Activated naive CD8-positive, alpha-beta T cell (primary cell): ENCODE results near the gene IGSF21.

ENCODE experiments used
- H3K27ac Mint-ChIP-seq: one replicate; pipeline ENCODE4 v1.8.0; 2021; ENCODE audit warnings: mixed read lengths
- H3K27me3 Mint-ChIP-seq: one replicate; pipeline ENCODE4 v1.8.0; 2021; ENCODE audit warnings: mixed read lengths
- H3K36me3 Mint-ChIP-seq: one replicate; pipeline ENCODE4 v1.8.0; 2021; ENCODE audit warnings: mixed read lengths
- H3K4me1 Mint-ChIP-seq: one replicate; pipeline ENCODE4 v1.8.0; 2021; ENCODE audit warnings: low read depth, mixed read lengths
- H3K4me3 Mint-ChIP-seq: one replicate; pipeline ENCODE4 v1.8.0; 2021; ENCODE audit warnings: mild to moderate bottlenecking, mixed read lengths
- H3K9me3 Mint-ChIP-seq: one replicate; pipeline ENCODE4 v1.8.0; 2021; ENCODE audit warnings: low read depth, mixed read lengths

IGSF21 gene

GRCh38 chr1:18340787-18341186 lies 233.2 kb downstream of the IGSF21 start:
- Mint-ChIP-seq H3K27ac (no peak overlapping the region), H3K4me1 (no peaks in the 10 kb centered on the region), H3K9me3 (no peaks in the 10 kb centered on the region), H3K4me3 (no peak overlapping the region), H3K36me3 (no peaks in the 10 kb centered on the region), H3K27me3 (no peaks in the 10 kb centered on the region)

GRCh38 chr1:18341291-18342069 lies 233.9 kb downstream of the IGSF21 start:
- H3K4me1 Mint-ChIP-seq: no peaks in the 10 kb centered on the region
- no peaks in the 10 kb centered on the region for H3K9me3 Mint-ChIP-seq
- no peaks in the 10 kb centered on the region for H3K27me3 Mint-ChIP-seq
- no peak overlapping the region for H3K4me3 Mint-ChIP-seq
- no peak overlapping the region for H3K27ac Mint-ChIP-seq
- H3K36me3 Mint-ChIP-seq: no peaks in the 10 kb centered on the region

GRCh38 chr1:18342744-18343143 lies 235.1 kb downstream of the IGSF21 start:
- no peak overlapping the region for H3K4me3 Mint-ChIP-seq
- H3K27me3 Mint-ChIP-seq: no peaks in the 10 kb centered on the region
- H3K36me3 Mint-ChIP-seq: no peaks in the 10 kb centered on the region
- H3K4me1 Mint-ChIP-seq: no peaks in the 10 kb centered on the region
- no peak overlapping the region for H3K27ac Mint-ChIP-seq
- H3K9me3 Mint-ChIP-seq: no peaks in the 10 kb centered on the region

- Mint-ChIP-seq H3K9me3 (no peaks in the 10 kb centered on the region), H3K36me3 (no peaks in the 10 kb centered on the region), H3K4me1 (no peaks in the 10 kb centered on the region), H3K4me3 (no peak overlapping the region), H3K27me3 (no peaks in the 10 kb centered on the region), H3K27ac (no peak overlapping the region)
Measured at GRCh38 chr1:18343581-18343980, 236.0 kb downstream of the IGSF21 start.

GRCh38 chr1:18344755-18345154 lies 237.2 kb downstream of the IGSF21 start:
- Mint-ChIP-seq H3K36me3 (no peaks in the 10 kb centered on the region), H3K9me3 (no peaks in the 10 kb centered on the region), H3K4me1 (no peaks in the 10 kb centered on the region), H3K4me3 (no peak overlapping the region), H3K27me3 (no peaks in the 10 kb centered on the region), H3K27ac (no peak overlapping the region)

- H3K27me3 Mint-ChIP-seq: peaks cover 4% of the 10 kb centered on the region
- H3K4me3 Mint-ChIP-seq: no peak overlapping the region
- H3K27ac Mint-ChIP-seq: no peak overlapping the region
- H3K36me3 Mint-ChIP-seq: no peaks in the 10 kb centered on the region
- H3K9me3 Mint-ChIP-seq: no peaks in the 10 kb centered on the region
- H3K4me1 Mint-ChIP-seq: no peaks in the 10 kb centered on the region
Measured at GRCh38 chr1:18347559-18347958, 240.0 kb downstream of the IGSF21 start.

- Mint-ChIP-seq H3K4me1 (no peaks in the 10 kb centered on the region), H3K4me3 (no peak overlapping the region), H3K27ac (no peak overlapping the region), H3K36me3 (no peaks in the 10 kb centered on the region), H3K27me3 (peaks cover 6% of the 10 kb centered on the region), H3K9me3 (no peaks in the 10 kb centered on the region)
Measured at GRCh38 chr1:18348354-18348753, 240.8 kb downstream of the IGSF21 start.

- no peak overlapping the region for H3K4me3 Mint-ChIP-seq
- H3K4me1 Mint-ChIP-seq: no peaks in the 10 kb centered on the region
- H3K27ac Mint-ChIP-seq: no peak overlapping the region
- peaks cover 12% of the 10 kb centered on the region for H3K27me3 Mint-ChIP-seq
- no peaks in the 10 kb centered on the region for H3K9me3 Mint-ChIP-seq
- no peaks in the 10 kb centered on the region for H3K36me3 Mint-ChIP-seq
Measured at GRCh38 chr1:18350747-18351146, 243.1 kb downstream of the IGSF21 start.

GRCh38 chr1:18351735-18352134 lies 244.1 kb downstream of the IGSF21 start:
- Mint-ChIP-seq H3K36me3 (no peaks in the 10 kb centered on the region), H3K4me1 (no peaks in the 10 kb centered on the region), H3K27me3 (peaks cover 17% of the 10 kb centered on the region), H3K4me3 (no peak overlapping the region), H3K9me3 (no peaks in the 10 kb centered on the region), H3K27ac (no peak overlapping the region)

GRCh38 chr1:18352636-18353265 lies 245.2 kb downstream of the IGSF21 start:
- H3K4me1 Mint-ChIP-seq: no peaks in the 10 kb centered on the region
- no peak overlapping the region for H3K4me3 Mint-ChIP-seq
- peaks cover 22% of the 10 kb centered on the region for H3K27me3 Mint-ChIP-seq
- no peaks in the 10 kb centered on the region for H3K9me3 Mint-ChIP-seq
- H3K36me3 Mint-ChIP-seq: no peaks in the 10 kb centered on the region
- H3K27ac Mint-ChIP-seq: no peak overlapping the region

- H3K4me1 Mint-ChIP-seq: no peaks in the 10 kb centered on the region
- no peaks in the 10 kb centered on the region for H3K36me3 Mint-ChIP-seq
- no peak overlapping the region for H3K27ac Mint-ChIP-seq
- no peaks in the 10 kb centered on the region for H3K9me3 Mint-ChIP-seq
- H3K27me3 Mint-ChIP-seq: peaks cover 24% of the 10 kb centered on the region
- no peak overlapping the region for H3K4me3 Mint-ChIP-seq
Measured at GRCh38 chr1:18353528-18353927, 245.9 kb downstream of the IGSF21 start.

GRCh38 chr1:18353992-18354391 lies 246.4 kb downstream of the IGSF21 start:
- H3K27ac Mint-ChIP-seq: no peak overlapping the region
- no peaks in the 10 kb centered on the region for H3K9me3 Mint-ChIP-seq
- no peak overlapping the region for H3K4me3 Mint-ChIP-seq
- H3K27me3 Mint-ChIP-seq: peaks cover 24% of the 10 kb centered on the region
- H3K36me3 Mint-ChIP-seq: no peaks in the 10 kb centered on the region
- H3K4me1 Mint-ChIP-seq: no peaks in the 10 kb centered on the region

- Mint-ChIP-seq H3K27me3 (peaks cover 24% of the 10 kb centered on the region), H3K27ac (no peak overlapping the region), H3K36me3 (no peaks in the 10 kb centered on the region), H3K4me1 (no peaks in the 10 kb centered on the region), H3K9me3 (no peaks in the 10 kb centered on the region), H3K4me3 (no peak overlapping the region)
Measured at GRCh38 chr1:18354612-18355011, 247.0 kb downstream of the IGSF21 start.

GRCh38 chr1:18357622-18358230 lies 250.1 kb downstream of the IGSF21 start:
- Mint-ChIP-seq H3K27ac (no peak overlapping the region), H3K4me3 (no peak overlapping the region), H3K4me1 (no peaks in the 10 kb centered on the region), H3K36me3 (no peaks in the 10 kb centered on the region), H3K27me3 (peaks cover 22% of the 10 kb centered on the region), H3K9me3 (no peaks in the 10 kb centered on the region)

- Mint-ChIP-seq H3K27ac (no peak overlapping the region), H3K4me3 (no peak overlapping the region), H3K4me1 (no peaks in the 10 kb centered on the region), H3K36me3 (no peaks in the 10 kb centered on the region), H3K9me3 (no peaks in the 10 kb centered on the region), H3K27me3 (peaks cover 25% of the 10 kb centered on the region)
Measured at GRCh38 chr1:18358600-18358999, 251.0 kb downstream of the IGSF21 start.
